ENCODE results near the gene SSBP2. TPM values are rescaled to one million over a fixed set of nuclear protein-coding genes. Genes with fewer than 3 reads are reported as not detected.

SSBP2 gene
- total RNA-seq, 4 donors from 2014 or later: 45.3 to 83.1 (median 61.7) TPM

DNA sequence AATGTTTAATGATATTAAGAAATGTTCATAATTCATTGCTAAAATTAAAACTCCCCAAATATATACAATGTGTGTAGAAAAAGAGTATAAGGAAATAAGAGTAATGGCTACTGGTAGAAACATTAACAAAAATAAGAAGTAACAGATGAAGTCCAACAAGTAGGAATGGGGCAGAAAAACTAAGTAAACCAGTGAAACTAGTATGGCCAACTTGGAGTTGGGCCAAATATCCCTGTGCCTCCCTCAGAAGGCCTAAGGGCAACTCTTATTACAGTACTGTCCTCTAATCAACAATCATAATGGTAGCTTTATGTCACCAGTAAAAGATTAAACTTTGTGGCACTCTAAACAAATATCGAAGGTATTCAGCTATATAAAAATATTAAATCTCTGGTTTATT is 93.5 kb downstream of the SSBP2 start:
- H3K4me3 ChIP-seq (ENCODE audit: low read depth, poor library complexity, severe bottlenecking): no peak overlapping the region
- DNase-seq (ENCODE audit: low spot score in 2 of 2): no peak
- TF ChIP-seq CTCF (IDR thresholded peaks at IDR 0.05) (no peak), POLR2A (IDR thresholded peaks at IDR 0.05) (no peak)
- intact Hi-C loops (cut with DNase I; ENCODE audit: low total_unique reads): no loop called here
- 84 to 86% methylated on average over 1 of the region's 1 CpG for WGBS, 2 donors

DNA sequence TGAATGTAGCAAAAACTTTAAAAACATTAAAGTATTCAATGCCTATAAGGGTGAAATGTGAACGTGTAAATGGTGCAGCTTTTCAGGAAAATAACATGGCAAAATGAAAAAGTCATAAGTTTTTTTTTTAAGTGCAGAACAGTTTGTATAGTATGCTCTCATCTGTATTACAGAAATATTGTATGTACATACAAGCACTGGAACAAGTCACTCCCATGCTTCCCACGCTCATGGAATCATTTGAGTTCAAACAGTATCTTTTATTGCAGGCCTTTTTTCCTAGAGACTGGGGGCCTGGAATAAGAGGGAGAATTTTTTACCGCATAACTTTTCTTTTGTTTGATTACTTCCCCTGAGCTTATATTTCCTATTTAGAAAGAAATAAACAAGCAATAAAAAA is 94.1 kb downstream of the SSBP2 start:
- intact Hi-C loops (cut with DNase I; ENCODE audit: low total_unique reads): no loop called here
- TF ChIP-seq CTCF (IDR thresholded peaks at IDR 0.05) (no peak), POLR2A (IDR thresholded peaks at IDR 0.05) (no peak)
- 54 to 79% methylated on average over 3 of the region's 3 CpGs for WGBS, 2 donors
- no peak for DNase-seq (ENCODE audit: low spot score in 2 of 2)
- no peak overlapping the region for H3K4me3 ChIP-seq (ENCODE audit: low read depth, poor library complexity, severe bottlenecking)

GRCh38 chr5:81650987-81651386 is 99.9 kb downstream of the SSBP2 start:
- no peak for TF ChIP-seq POLR2A (IDR thresholded peaks at IDR 0.05)
- TF ChIP-seq CTCF (IDR thresholded peaks at IDR 0.05): no peak
- no peak for DNase-seq (ENCODE audit: low spot score in 2 of 2)
- intact Hi-C loops (cut with DNase I; ENCODE audit: low total_unique reads): no loop called here
- WGBS, 2 donors: 50 to 52% methylated on average over 1 of the region's 1 CpG
- no peak overlapping the region for H3K4me3 ChIP-seq (ENCODE audit: low read depth, poor library complexity, severe bottlenecking)

DNA sequence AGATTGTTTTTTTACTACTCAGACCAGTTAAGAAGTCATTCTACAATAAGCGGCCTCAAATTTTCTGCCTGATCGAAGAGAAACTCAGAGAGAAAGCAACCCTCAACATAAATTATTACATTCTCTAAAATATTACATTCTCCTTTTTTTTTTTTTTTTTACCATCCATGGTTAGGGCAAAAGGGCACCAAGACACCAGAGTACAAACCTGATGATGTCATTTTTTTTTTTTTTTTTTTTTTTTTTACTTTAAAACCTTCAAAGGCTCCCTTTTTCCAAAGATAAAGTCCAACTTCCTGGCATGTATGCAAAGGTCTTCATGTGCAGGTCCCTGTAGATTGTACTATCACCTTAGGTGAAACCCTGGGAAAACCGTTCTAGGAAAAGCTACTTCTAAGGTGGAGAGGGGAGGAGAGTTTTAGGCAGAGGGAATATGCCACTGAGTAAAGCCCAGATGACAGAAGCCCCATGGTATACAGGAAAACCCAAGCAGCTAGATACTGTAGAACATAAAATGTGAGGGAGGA is 104.4 kb downstream of the SSBP2 start:
- intact Hi-C loops (cut with DNase I; ENCODE audit: low total_unique reads): no loop called here
- 96 to 97% methylated on average over 3 of the region's 3 CpGs for WGBS, 2 donors
- DNase-seq (ENCODE audit: low spot score in 2 of 2): no peak
- no peak for TF ChIP-seq CTCF (IDR thresholded peaks at IDR 0.05)
- no peak for TF ChIP-seq POLR2A (IDR thresholded peaks at IDR 0.05)
- H3K4me3 ChIP-seq (ENCODE audit: low read depth, poor library complexity, severe bottlenecking): no peak overlapping the region

GRCh38 chr5:81642210-81642609 is 108.7 kb downstream of the SSBP2 start:
- no peak overlapping the region for H3K4me3 ChIP-seq (ENCODE audit: low read depth, poor library complexity, severe bottlenecking)
- intact Hi-C loops (cut with DNase I; ENCODE audit: low total_unique reads): no loop called here
- TF ChIP-seq CTCF (IDR thresholded peaks at IDR 0.05): no peak
- TF ChIP-seq POLR2A (IDR thresholded peaks at IDR 0.05): no peak
- no peak for DNase-seq (ENCODE audit: low spot score in 2 of 2)

DNA sequence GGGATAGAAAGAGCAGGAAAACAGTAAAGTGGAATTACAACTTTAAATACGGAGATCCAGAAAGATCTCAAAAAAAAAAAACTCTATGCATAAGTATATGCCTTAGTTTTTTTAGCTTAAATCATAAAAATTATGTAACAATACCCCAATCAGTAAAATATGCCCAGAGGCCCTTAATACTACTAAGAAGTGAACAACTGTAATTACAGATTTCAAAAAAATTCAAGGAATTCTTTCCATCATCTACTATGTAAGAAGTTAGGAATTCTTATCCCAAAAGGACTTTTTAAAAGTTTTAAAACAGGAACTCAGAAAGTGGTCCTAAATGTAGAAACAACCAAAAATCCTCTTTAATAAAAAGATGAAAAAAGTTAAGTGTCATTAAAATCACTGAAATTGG is 111.3 kb downstream of the SSBP2 start:
- intact Hi-C loops (cut with DNase I; ENCODE audit: low total_unique reads): no loop called here
- no peak overlapping the region for H3K4me3 ChIP-seq (ENCODE audit: low read depth, poor library complexity, severe bottlenecking)
- TF ChIP-seq POLR2A (IDR thresholded peaks at IDR 0.05): no peak
- no peak for TF ChIP-seq CTCF (IDR thresholded peaks at IDR 0.05)
- WGBS, 2 donors: 71 to 73% methylated on average over 1 of the region's 1 CpG
- DNase-seq (ENCODE audit: low spot score in 2 of 2): no peak
